HS-5 (cell line): ENCODE data around the gene DLG1.
"Not testable (repeated sequence)": the region's sequence is repeated elsewhere in the genome, so short reads cannot be mapped to it uniquely, and the experiment has no call there.

Experiments used
- DNase-seq: peaks from one replicate; pipeline ENCODE4 v3.0.0-alpha.2; 2012; ENCODE audit warnings: low read depth

DLG1 gene

GRCh38 chr3:197244751-197245150 is 53.7 kb downstream of the DLG1 start:
- no peak for DNase-seq

DNA sequence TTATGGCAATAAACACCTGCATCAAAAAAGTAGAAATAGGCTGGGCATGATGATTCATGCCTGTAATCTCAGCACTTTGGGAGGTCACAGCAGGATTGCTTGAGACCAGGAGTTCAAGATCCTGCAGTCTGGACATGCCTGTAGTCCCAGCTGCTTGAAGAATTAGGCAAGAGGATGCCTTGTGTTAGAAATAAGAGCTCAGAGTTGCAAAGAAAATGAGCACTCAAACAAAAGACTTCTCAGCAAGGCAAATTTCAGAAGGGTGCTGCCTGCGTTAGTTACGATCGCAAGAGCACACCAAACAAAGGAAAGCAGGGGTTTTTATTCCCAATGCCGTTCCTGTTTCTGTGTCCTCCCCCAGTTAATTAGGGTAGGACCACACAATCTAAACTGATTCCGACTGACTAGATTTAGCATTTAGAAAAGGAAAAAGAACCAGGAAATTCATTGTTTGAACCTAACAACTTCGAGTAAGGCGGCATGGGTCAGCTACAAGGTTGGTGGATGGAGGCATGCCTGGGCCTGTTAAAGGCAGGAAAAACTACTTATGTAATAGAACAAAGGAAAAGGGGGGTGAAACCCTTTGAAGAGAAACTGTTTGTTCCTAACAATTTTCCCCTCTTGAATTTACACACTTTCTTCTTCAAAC is 55.5 kb downstream of the DLG1 start:
- no peak for DNase-seq

- DNase-seq = no peak
Observed at GRCh38 chr3:197241173-197241572, 57.2 kb downstream of the DLG1 start.

GRCh38 chr3:197239857-197240256 is 58.6 kb downstream of the DLG1 start:
- DNase-seq = no peak

- DNase-seq = no peak
Observed at GRCh38 chr3:197238842-197239241, 59.6 kb downstream of the DLG1 start.

GRCh38 chr3:197237897-197238296 is 60.5 kb downstream of the DLG1 start:
- no peak for DNase-seq

DNA sequence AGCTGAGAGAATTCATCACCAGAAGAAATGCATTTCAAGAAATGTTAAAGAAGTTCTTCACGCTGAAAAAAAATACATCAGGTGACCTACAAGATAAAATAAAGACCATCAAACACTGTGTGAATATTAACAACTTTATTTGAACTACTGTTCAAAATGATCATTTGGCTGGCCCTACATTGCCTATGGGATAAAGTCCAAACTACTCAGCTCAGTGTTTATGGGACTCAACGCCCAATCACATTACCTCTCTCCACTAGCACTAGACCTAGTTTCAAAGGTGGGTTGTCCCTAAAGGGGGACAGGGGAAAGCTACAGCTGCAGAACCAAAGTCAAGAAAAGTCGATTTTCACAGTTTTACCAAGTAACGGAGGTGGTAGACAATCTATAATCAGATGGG is 62.0 kb downstream of the DLG1 start:
- no peak for DNase-seq

DNA sequence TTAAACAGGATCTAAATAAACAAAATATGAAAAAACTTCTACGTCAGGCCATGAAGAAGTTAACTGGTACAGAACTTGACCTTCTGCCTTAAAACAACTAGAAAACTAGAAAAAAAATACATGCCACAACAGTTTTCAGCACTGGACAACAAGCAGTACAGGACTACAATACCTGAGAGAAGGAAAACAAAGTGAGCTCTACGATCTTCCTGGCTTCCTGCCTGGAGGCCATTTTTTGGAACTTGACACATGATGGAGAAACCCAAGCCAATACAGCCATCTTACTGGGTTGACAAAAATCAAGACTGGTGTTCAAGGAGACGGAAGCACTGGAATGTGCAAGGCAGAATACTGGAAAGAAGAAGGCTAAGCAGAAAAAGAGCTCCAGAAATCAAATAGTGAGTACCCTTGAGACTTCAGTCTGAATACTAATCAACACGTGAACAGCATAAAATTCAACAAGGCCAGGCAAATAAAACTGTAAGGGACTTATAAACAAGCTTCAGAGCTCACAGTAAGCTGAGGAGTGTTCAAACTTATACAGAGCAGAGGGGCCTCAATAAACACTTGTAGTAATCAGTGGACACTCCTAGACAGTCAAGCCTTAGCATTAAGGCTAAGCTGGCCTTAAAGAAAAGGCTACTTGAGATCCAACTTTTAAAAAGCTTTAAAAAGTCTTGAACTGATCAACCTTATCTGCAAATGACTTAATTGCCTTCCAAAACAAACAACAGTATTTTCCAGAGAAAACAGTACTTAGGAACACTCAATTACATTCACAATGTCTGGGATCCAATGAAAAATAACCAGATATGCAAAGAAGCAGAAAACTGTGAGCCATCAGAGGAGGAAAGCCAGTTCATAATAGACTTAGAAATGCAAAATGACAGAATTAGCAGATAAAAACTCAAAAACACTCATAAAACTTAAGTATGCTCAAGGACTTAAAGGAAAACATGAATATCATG is 63.2 kb downstream of the DLG1 start:
- DNase-seq = no peak

DNA sequence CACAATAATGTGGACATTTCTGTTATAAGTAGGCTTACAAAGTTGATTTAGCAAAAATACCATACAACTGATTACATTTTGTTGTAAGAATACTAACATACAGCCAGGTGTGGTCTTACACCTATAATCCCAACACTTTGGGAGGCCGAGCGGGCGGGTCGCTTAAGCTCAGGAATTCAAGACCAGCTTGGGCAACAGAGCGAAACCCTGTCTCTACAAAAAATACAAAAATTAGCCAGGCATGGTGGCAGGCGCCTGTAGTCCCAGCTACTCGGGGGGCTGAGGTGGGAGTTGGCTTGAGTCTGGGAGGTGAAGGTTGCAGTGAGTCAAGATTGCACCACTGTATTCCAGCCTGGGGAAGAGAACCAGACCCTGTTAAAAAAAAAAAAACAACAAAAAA is 67.1 kb downstream of the DLG1 start:
- DNase-seq = no peak

DNA sequence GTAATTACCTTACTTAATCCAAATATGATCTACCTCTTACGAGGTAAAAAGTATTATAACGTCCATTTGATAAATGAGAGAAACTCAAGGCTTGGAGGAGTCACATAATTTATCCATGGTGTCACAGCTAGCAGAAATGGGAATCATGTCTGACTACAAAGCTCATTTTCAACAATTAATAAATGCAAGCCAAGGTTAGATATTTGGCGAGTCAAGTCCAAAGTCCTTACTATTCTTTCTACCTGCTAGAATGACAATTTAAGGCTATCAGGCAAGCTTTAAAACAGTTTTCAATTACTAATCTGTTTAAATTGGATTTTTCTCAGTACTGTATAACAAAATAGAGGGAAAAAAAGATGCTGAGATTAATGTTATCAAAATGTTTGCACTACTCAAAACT is 68.6 kb downstream of the DLG1 start:
- no peak for DNase-seq

GRCh38 chr3:197229178-197229577 is 69.2 kb downstream of the DLG1 start:
- no peak for DNase-seq

- DNase-seq = no peak
Observed at GRCh38 chr3:197227780-197228574, 70.4 kb downstream of the DLG1 start.

DNA sequence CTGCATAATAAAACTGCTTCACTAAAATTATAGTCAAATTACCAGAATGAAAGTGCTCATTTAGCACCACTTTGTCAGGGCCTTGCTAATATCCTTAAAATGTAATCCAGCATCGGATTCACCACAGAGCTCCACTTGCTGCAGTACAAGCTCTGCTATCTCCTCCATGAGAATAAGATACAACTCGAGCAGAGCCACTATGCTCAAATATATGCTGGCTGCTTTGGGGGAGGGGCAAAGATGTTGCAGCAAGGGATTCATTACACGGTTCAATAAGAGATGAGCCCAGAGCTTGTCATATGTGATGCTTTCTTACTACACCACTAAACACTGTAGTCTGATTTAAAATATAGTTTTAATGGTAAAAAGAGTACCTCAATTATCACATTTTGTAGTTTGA is 72.2 kb downstream of the DLG1 start:
- DNase-seq = no peak

GRCh38 chr3:197225579-197225978 is 72.8 kb downstream of the DLG1 start:
- no peak for DNase-seq

GRCh38 chr3:197224034-197224444 is 74.4 kb downstream of the DLG1 start:
- peak; percentile 35 for DNase-seq

- no peak for DNase-seq
Observed at GRCh38 chr3:197222937-197223370, 75.5 kb downstream of the DLG1 start.

- no peak for DNase-seq
Observed at GRCh38 chr3:197219619-197220018, 78.8 kb downstream of the DLG1 start.

DNA sequence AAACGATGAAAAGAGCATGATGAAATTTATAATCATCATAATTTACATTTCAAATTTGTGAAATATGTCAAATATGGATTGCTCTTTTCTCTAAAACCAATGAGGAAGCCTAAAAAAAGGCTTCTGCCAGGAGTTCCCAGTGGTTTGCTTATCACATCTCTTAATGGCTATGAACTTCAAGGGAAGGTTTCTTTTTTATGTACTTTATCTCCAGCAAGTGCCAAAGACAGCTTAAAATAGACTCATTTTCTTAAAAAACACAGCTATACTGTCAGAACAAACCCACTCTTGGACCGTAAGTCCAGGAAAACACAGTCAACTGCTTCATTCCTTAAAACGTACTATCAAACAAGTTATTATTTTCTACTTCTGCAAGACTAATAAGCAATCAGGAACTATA is 80.2 kb downstream of the DLG1 start:
- DNase-seq = no peak

- DNase-seq = peak; percentile 24
Observed at GRCh38 chr3:197216914-197217313, 81.5 kb downstream of the DLG1 start.

- DNase-seq = peak; percentile 66
Observed at GRCh38 chr3:197216169-197216860, 82.1 kb downstream of the DLG1 start.

DNA sequence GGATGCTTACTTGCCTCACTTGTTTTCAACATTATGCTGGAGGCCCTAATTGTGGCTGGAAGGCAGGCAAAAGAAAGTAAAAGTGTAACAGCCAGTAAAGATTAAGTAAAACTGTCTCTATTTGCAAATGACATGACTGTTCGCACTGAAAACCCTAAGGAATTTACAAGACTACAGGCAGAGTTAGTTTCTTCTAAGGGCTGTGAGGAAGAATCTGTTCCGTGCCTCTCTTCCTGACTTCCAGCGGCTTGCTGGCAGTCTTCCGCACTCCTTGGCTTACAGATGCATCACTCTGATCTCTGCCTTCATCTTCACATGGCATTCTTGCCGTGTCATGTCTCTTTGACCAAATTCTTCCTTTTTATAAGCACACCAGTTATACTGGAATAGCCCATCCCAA is 86.1 kb downstream of the DLG1 start:
- no peak for DNase-seq

DNA sequence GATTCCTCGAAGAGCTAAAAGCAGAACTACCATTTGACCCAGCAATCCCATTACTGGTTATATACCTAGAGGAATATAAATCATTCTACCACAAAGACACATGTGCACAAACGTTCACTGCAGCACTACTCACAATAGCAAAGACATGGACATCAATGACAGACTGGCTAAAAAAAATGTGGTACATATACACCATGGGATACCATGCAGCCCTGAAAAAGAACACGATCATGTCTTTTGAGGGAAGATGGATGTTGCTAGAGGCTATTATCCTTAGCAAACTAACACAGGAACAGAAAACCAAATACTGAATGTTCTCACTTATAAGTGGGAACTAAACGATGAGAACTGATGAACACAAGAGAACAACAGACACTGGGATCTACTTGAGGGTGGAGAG is 86.7 kb downstream of the DLG1 start:
- DNase-seq = not testable (repeated sequence)
